LNCaP clone FGC (cell line): ENCODE results near the gene CAMTA2.
"Not testable (repeated sequence)": the region's sequence is repeated elsewhere in the genome, so short reads cannot be mapped to it uniquely, and the experiment has no call there.

ENCODE experiments used
- DNase-seq: peaks from one replicate; pipeline ENCODE4 v3.0.0-alpha.2; 2011; ENCODE audit warnings: low read depth
- H3K4me3 ChIP-seq: 2 replicates; pipeline ENCODE4 v1.5.1; 2011; ENCODE audit warnings: mild to moderate bottlenecking, low read depth, low read length, control low read depth
- CTCF ChIP-seq: IDR thresholded peaks from 2 replicates; pipeline ENCODE4 v1.5.1; 2012; ENCODE audit warnings: mild to moderate bottlenecking; ENCODE audit not compliant: control insufficient read depth, insufficient read depth; ENCODE audit errors: extremely low read depth

The CAMTA2 gene

DNA sequence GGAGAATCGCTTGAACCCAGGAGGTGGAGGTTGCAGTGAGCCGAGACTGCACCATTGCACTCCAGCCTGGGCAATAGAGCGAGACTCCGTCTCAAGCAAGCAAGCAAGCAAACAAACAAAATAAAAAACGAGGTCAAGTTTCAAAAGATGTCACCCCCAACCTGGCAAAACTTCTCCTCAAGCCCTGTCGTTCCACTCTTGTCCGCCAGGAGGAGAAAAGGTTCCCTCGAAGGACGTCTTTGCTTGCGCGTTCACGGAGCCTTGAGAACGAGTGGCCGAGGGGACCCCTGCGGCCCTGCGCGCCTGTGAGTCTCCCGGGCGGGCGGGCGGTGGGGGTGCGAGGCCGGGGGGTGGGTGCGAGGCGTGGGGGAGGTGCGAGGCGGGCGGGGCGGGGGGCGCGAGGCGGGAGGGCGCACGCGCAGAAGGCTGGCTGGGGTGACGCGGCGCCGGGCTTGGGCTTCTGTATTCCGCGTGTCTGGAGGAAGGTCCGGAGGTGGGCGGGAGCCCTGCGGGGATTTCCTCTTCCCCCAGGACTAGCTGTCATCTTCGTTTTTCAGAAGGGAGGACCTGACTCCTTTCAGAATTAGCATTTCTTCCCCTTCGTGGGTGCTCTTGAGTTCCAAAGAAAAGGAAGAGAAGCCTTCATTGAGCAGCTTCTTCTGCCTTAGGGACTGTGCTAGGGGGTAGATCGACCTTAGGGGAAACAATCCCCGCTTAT, 44.0 kb upstream of the CAMTA2 start:
- DNase-seq, result peak; percentile 45
- H3K4me3 ChIP-seq, result peak overlapping the region; percentile 35
- peak; percentile 67 for TF ChIP-seq CTCF

DNA sequence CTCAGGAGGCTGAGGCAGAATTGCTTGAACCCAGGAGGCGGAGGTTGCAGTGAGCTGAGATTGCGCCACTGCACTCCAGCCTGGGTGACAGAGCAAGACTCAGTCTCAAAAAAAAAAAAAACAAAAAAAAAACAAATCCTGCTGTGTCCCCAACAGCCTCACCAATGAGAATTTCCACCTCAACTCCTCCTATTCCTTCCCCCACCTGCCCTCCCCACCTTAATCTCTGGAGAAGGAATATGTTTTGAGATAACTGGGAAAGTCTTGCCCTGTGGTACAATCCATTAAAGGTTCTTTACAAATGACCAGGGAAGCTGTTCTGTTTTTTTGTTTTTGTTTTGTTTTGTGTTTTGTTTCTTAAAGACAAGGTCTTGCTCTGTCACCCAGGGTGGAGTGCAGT, 42.7 kb upstream of the CAMTA2 start:
- not testable (repeated sequence) for DNase-seq, H3K4me3 ChIP-seq

DNA sequence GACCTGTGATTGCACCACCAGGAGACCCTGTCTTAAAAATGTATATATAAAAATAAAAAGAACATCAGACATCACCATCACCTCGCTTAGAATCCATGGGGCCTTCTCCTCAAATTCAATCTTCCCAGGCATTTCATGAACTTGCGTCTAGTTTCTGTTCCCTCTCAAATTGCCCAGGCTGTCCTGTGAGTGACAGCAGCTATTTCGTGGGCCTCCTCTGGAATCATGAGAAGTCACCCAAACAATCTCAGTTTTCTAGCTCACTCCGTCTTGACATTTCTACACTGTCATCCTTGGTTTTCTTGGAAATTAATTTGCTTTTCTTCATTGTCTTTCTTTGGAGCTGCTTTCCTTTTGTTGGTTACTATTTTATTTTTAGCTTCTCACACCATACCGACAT, 40.4 kb upstream of the CAMTA2 start:
- no peak for DNase-seq
- TF ChIP-seq CTCF, result no peak
- H3K4me3 ChIP-seq, result no peak overlapping the region

DNA sequence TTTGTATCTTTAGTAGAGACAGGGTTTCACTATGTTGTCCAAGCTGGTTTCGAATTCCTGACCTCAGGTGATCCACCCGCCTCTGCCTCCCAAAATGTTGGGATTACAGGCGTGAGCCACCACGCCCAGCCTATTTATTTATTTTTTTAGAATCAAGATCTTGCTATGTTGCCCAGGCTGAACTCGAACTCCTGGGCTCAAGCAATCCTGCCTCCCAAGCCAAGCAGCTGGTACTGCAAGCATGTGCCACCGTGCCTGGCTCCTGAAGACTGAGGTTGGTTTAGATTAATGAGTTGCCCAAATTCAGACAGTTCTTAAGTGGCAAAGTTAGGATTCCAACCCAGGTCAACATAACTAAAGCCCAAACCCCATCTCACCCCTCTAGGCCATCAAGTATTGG, 39.8 kb upstream of the CAMTA2 start:
- no peak for TF ChIP-seq CTCF
- H3K4me3 ChIP-seq, result no peak overlapping the region
- DNase-seq, result no peak

- H3K4me3 ChIP-seq, result no peak overlapping the region
- no peak for DNase-seq
- TF ChIP-seq CTCF, result no peak
These were observed 37.1 kb upstream of the CAMTA2 start for GRCh38 chr17:5024604-5025003.

DNA sequence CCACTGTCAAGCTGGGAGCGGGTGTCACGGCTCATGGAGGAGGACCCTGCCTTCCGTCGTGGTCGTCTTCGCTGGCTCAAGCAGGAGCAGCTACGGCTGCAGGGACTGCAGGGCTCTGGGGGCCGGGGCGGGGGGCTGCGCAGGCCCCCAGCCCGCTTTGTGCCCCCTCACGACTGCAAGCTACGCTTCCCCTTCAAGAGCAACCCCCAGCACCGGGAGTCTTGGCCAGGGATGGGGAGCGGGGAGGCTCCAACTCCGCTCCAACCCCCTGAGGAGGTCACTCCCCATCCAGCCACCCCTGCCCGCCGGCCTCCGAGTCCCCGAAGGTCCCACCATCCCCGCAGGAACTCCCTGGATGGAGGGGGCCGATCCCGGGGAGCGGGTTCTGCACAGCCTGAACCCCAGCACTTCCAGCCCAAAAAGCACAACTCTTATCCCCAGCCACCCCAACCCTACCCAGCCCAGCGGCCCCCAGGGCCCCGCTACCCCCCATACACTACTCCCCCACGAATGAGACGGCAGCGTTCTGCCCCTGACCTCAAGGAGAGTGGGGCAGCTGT, 36.2 kb upstream of the CAMTA2 start:
- no peak for TF ChIP-seq CTCF
- no peak overlapping the region for H3K4me3 ChIP-seq
- DNase-seq, result no peak

GRCh38 chr17:5022171-5022711, 34.8 kb upstream of the CAMTA2 start:
- no peak overlapping the region for H3K4me3 ChIP-seq
- no peak for TF ChIP-seq CTCF
- DNase-seq, result no peak
